Smooth muscle cell (in vitro differentiated cells): ENCODE results near the gene BCKDHA. TPM values are rescaled to one million over a fixed set of nuclear protein-coding genes. Genes with fewer than 3 reads are reported as not detected.
A peak's percentile ranks its signal among the peaks of the same experiment; 100 is the strongest.

ENCODE experiments used
- DNase-seq: peaks from one replicate; lab custom pipeline; 2025; ENCODE audit not compliant: unreplicated experiment; lab: John Stamatoyannopoulos, UW
- H2AFZ ChIP-seq: fragments of 200-600 bp; sonication (generic); 2 replicates; pipeline ENCODE4 v1.6.0; 2016; ENCODE audit warnings: antibody characterized with exemption, low read depth, mild to moderate bottlenecking
- H3F3A ChIP-seq: fragments of 200-600 bp; sonication (generic); 2 replicates; pipeline ENCODE4 v1.6.0; 2017; ENCODE audit warnings: antibody characterized with exemption, low read depth
- H3K27ac ChIP-seq: fragments of 200-600 bp; sonication (generic); 2 replicates; pipeline ENCODE4 v1.5.1; 2016; ENCODE audit warnings: low read depth, mild to moderate bottlenecking
- H3K27me3 ChIP-seq: fragments of 200-600 bp; sonication (generic); 2 replicates; pipeline ENCODE4 v1.6.1; 2016; ENCODE audit warnings: low read depth, mild to moderate bottlenecking
- H3K36me3 ChIP-seq: fragments of 200-600 bp; sonication (generic); 2 replicates; pipeline ENCODE4 v1.5.1; 2016; ENCODE audit warnings: low read depth
- H3K4me1 ChIP-seq: fragments of 200-600 bp; sonication (generic); 2 replicates; pipeline ENCODE4 v1.5.1; 2016; ENCODE audit warnings: low read depth
- H3K4me2 ChIP-seq: fragments of 200-600 bp; sonication (generic); 2 replicates; pipeline ENCODE4 v1.6.0; 2016; ENCODE audit warnings: mild to moderate bottlenecking
- H3K4me3 ChIP-seq: fragments of 200-600 bp; sonication (generic); 2 replicates; pipeline ENCODE4 v1.5.1; 2016; ENCODE audit warnings: mild to moderate bottlenecking
- H3K79me2 ChIP-seq: fragments of 200-600 bp; sonication (generic); 2 replicates; pipeline ENCODE4 v1.6.0; 2016; ENCODE audit warnings: low read depth, mild to moderate bottlenecking
- H3K9ac ChIP-seq: fragments of 200-600 bp; sonication (generic); 2 replicates; pipeline ENCODE4 v1.6.0; 2016; ENCODE audit warnings: low read depth
- H3K9me3 ChIP-seq: fragments of 200-600 bp; sonication (generic); replicated peaks from 2 replicates; pipeline ENCODE4 v1.5.1; 2016; ENCODE audit warnings: low read depth
- H4K20me1 ChIP-seq: fragments of 200-600 bp; sonication (generic); 2 replicates; pipeline ENCODE4 v1.6.0; 2016; ENCODE audit warnings: low read depth
- WGBS: methylation state at CpG from one replicate; pipeline ENCODE4 v1.1.7; 2016; ENCODE audit warnings: low lambda C conversion rate; 5-methylcytosine and 5-hydroxymethylcytosine counted together
- polyA plus RNA-seq: library from polyadenylated mRNA; unstranded; fragments of >200 nt; fragmentation: Nextera tagmentation; extraction: Ambion mirVana; gene quantifications from 2 replicates; pipeline ENCODE4 v1.2.1, GENCODE V29; 2016
- total RNA-seq: library from RNA; depleted of rRNA; stranded (reverse); fragments of >200 nt; gene quantifications from 2 replicates; pipeline ENCODE4 v1.2.3, GENCODE V29; 2014
- TF ChIP-seq, protein P1 (sequence below): fragments of 200-600 bp; sonication (generic); IDR thresholded peaks from 2 replicates; pipeline ENCODE4 v1.5.1; 2017; ENCODE audit warnings: borderline replicate concordance, mild to moderate bottlenecking, antibody characterized with exemption; ENCODE audit not compliant: insufficient read depth, poor library complexity, severe bottlenecking

Gene BCKDHA
- total and polyA plus RNA-seq, 2 experiments from 2014 or later: 24.6 to 53.9 TPM

- no peak for DNase-seq
- H3K27me3 ChIP-seq: no peaks in the 10 kb centered on the region
- no peak overlapping the region for H3K9ac ChIP-seq
- no peak overlapping the region for H3K27ac ChIP-seq
- H4K20me1 ChIP-seq: peaks cover 3% of the 10 kb centered on the region
- H3K4me1 ChIP-seq: peaks cover 9% of the 10 kb centered on the region
- H3K4me3 ChIP-seq: no peak overlapping the region
- TF ChIP-seq, protein P1, sequence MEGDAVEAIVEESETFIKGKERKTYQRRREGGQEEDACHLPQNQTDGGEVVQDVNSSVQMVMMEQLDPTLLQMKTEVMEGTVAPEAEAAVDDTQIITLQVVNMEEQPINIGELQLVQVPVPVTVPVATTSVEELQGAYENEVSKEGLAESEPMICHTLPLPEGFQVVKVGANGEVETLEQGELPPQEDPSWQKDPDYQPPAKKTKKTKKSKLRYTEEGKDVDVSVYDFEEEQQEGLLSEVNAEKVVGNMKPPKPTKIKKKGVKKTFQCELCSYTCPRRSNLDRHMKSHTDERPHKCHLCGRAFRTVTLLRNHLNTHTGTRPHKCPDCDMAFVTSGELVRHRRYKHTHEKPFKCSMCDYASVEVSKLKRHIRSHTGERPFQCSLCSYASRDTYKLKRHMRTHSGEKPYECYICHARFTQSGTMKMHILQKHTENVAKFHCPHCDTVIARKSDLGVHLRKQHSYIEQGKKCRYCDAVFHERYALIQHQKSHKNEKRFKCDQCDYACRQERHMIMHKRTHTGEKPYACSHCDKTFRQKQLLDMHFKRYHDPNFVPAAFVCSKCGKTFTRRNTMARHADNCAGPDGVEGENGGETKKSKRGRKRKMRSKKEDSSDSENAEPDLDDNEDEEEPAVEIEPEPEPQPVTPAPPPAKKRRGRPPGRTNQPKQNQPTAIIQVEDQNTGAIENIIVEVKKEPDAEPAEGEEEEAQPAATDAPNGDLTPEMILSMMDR: no peak
- 91% methylated on average over 3 of the region's 3 CpGs for WGBS
- H3K4me2 ChIP-seq: no peak overlapping the region
- H3K36me3 ChIP-seq: no peaks in the 10 kb centered on the region
- no peaks in the 10 kb centered on the region for H3K9me3 ChIP-seq
- no peaks in the 10 kb centered on the region for H3F3A ChIP-seq
- H2AFZ ChIP-seq: no peak overlapping the region
- peaks cover 21% of the 10 kb centered on the region for H3K79me2 ChIP-seq
These were observed 4.4 kb downstream of the BCKDHA start for GRCh38 chr19:41402010-41402409.

- WGBS: 96% methylated on average over 12 of the region's 12 CpGs
- H3K9me3 ChIP-seq: no peaks in the 10 kb centered on the region
- H3F3A ChIP-seq: no peaks in the 10 kb centered on the region
- no peak overlapping the region for H3K4me3 ChIP-seq
- H3K4me1 ChIP-seq: peaks cover 7% of the 10 kb centered on the region
- H3K9ac ChIP-seq: no peak overlapping the region
- H3K4me2 ChIP-seq: no peak overlapping the region
- TF ChIP-seq, protein P1: no peak
- no peak overlapping the region for H3K27ac ChIP-seq
- no peaks in the 10 kb centered on the region for H3K36me3 ChIP-seq
- DNase-seq: no peak
- no peaks in the 10 kb centered on the region for H3K27me3 ChIP-seq
- H3K79me2 ChIP-seq: peaks cover 14% of the 10 kb centered on the region
- H4K20me1 ChIP-seq: peaks cover 8% of the 10 kb centered on the region
- no peak overlapping the region for H2AFZ ChIP-seq
These were observed 5.8 kb downstream of the BCKDHA start for GRCh38 chr19:41403181-41403970.

DNA sequence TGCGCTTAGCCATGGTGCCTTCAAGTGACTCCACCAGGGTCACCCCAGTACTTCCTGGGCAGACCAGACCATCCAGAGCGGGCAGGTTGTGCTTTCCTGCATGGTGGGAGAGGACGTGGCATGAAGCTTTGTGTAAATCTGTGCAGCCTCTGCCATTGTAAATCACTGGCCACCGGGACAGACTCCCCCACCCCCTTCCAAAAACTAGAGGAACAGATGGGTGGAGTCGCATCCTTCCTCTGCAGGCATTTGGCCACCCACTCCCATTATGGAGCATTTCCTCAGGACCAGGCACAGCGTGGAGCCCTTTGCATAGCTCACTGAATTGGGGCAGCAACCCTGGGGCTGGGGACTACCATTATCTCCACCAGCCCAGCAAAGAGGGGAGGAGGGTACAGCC lies 8.2 kb downstream of the BCKDHA start:
- Histone ChIP-seq H3K36me3 (no peaks in the 10 kb centered on the region), H3K27ac (no peak overlapping the region), H3K4me3 (no peak overlapping the region), H3K27me3 (no peaks in the 10 kb centered on the region), H3K9me3 (no peaks in the 10 kb centered on the region), H4K20me1 (peaks cover 16% of the 10 kb centered on the region), H3F3A (no peaks in the 10 kb centered on the region), H3K79me2 (no peaks in the 10 kb centered on the region), H3K4me2 (no peak overlapping the region), H3K4me1 (no peaks in the 10 kb centered on the region), H3K9ac (no peak overlapping the region), H2AFZ (no peak overlapping the region)
- 91% methylated on average over 6 of the region's 6 CpGs for WGBS
- TF ChIP-seq, protein P1: no peak
- DNase-seq: no peak

GRCh38 chr19:41407271-41407670 lies 9.7 kb downstream of the BCKDHA start:
- no peak overlapping the region for H3K9ac ChIP-seq
- no peak overlapping the region for H3K4me2 ChIP-seq
- H3K4me1 ChIP-seq: no peaks in the 10 kb centered on the region
- H3F3A ChIP-seq: no peaks in the 10 kb centered on the region
- 22% methylated on average over 4 of the region's 4 CpGs for WGBS
- H2AFZ ChIP-seq: no peak overlapping the region
- H3K9me3 ChIP-seq: no peaks in the 10 kb centered on the region
- no peak overlapping the region for H3K4me3 ChIP-seq
- H3K79me2 ChIP-seq: no peaks in the 10 kb centered on the region
- H3K36me3 ChIP-seq: no peaks in the 10 kb centered on the region
- no peak for DNase-seq
- peaks cover 16% of the 10 kb centered on the region for H4K20me1 ChIP-seq
- H3K27ac ChIP-seq: peak overlapping the region; percentile 62
- TF ChIP-seq, protein P1: no peak
- H3K27me3 ChIP-seq: no peaks in the 10 kb centered on the region
